Measurements from ENCODE around the gene SAMD4B.
A peak's percentile ranks its signal among the peaks of the same experiment; 100 is the strongest.

Gene SAMD4B

DNA sequence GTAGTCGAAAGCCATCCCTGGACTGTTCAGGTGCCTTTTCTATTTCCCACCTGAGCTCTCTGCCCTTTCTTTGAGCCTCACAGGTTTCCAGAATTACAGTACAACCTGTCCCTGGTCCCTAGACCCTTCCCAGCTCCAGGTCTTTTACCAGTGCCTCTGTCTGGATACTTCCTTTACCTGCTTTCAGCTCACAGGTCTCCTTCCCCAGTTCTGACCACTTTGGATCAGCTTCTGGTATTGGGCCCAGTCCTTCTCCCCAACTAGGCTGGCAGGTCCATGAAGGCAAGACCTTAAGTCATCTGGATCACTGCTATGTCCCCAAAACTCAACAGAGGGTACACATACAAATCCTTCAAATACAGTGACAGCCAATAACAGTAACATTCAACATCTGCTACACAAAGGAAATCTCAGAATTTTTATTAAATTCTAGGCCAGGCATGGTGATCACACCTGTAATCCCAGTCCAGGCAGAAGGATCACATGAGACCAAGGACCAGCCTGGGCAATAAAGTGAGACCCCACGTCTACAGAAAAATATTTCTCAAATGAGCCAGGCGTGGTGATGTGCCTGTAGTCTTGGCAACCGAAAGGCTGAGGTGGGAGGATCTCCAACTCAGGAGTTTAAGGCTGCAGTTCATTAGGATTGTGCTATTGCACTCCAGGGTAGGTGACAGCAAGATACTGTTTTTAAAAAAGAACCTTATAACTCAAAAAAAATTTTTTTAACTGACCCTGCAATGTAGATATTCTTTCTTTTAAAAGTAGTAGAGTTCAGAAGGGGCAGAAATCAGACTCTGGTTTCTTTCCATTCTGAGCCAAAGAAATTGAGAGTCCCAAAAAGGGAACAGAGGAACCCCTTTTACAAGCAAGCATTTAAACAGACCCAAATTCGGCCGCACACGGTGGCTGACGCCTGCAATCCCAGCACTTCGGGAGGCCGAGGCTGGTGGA is 92.2 kb downstream of the SAMD4B start:
- Mint-ChIP-seq H3K4me1 (ENCODE audit: low read depth) (peaks cover 63% of the 10 kb centered on the region), H3K27ac (peak overlapping the region; percentile 100), H3K9me3 (no peaks in the 10 kb centered on the region), H3K27me3 (no peaks in the 10 kb centered on the region), H3K36me3 (ENCODE audit: low read depth) (peaks cover 40% of the 10 kb centered on the region), H3K4me3 (peak overlapping the region; percentile 99)

Data from stimulated activated naive CD8-positive, alpha-beta T cell treated with anti-CD3 and anti-CD28 coated beads, Interleukin-15, Interleukin-2, amounts not matched to agents 100 ng/mL and 50 ng/mL, for 24 hours (primary cell).